GM20000 (cell line): Measurements from ENCODE around the gene TOMM40L.
"Not testable (repeated sequence)": the region's sequence is repeated elsewhere in the genome, so short reads cannot be mapped to it uniquely, and the experiment has no call there.

Experiments
- DNase-seq: peaks from one replicate; pipeline ENCODE4 v3.0.0; 2012; ENCODE audit warnings: low spot score
- CTCF ChIP-seq: IDR thresholded peaks from 2 replicates; pipeline ENCODE4 v1.5.1; 2012; ENCODE audit warnings: mild to moderate bottlenecking, control low read depth; ENCODE audit errors: extremely low read depth, missing control alignments

The TOMM40L gene

DNA sequence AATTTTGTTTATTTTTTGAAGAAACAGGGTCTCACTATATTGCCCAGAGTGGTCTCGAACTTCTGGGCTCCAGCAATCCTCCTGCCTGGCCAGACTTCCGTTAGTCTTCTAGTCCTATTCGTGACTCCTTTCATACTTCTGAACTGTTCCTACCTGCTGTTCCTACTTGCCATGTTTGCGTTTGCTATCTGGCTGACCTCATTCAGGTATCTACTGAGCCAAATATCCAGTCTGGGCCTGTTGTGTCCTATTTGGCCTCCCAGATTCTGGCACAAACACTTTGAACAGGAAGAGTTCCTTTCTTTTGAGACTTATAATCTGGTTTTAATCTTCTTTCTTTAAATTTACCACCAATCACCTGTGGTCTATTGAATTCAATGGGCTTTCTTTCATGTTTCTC, 19.0 kb downstream of the TOMM40L start:
- no peak for TF ChIP-seq CTCF
- no peak for DNase-seq

GRCh38 chr1:161250100-161250499, 24.2 kb downstream of the TOMM40L start:
- not testable (repeated sequence) for DNase-seq

GRCh38 chr1:161250829-161251228, 25.0 kb downstream of the TOMM40L start:
- DNase-seq, result no peak
- TF ChIP-seq CTCF, result no peak

DNA sequence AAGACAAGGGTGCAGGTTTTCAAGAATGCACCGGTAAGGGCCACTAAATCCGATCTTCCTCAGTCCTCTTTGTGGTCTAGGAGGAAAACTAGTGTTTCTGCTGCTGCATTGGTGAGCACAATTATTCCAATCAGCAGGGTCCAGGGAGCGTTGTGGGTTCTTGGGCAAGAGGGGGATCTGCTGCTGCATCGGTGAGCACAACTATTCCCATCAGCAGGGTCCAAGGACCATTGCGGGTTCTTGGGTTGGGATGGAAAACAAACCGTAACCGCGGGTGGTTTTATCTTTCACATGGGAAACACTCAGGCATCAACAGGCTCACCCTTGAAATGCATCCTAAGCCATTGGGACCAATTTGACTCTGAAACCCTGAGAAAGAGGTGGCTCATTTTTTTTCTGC, 25.7 kb downstream of the TOMM40L start:
- no peak for DNase-seq
- TF ChIP-seq CTCF, result no peak

DNA sequence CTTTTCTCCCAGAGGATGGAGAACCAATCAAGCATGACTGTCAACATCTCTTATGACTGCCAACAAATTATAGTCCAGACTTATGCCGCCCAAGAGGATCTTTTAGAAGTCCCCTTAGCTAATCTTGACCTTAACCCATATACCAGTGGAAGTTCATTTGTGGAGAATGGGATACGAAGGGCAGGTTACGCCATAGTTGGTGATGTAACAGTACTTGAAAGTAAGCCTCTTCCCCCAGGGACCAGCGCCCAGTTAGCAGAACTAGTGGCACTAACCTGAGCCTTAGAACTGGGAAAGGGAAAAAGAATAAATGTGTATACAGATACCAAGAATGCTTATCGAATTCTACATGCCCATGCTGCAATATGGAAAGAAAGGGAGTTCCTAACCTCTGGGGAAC, 29.4 kb downstream of the TOMM40L start:
- DNase-seq, result not testable (repeated sequence)

DNA sequence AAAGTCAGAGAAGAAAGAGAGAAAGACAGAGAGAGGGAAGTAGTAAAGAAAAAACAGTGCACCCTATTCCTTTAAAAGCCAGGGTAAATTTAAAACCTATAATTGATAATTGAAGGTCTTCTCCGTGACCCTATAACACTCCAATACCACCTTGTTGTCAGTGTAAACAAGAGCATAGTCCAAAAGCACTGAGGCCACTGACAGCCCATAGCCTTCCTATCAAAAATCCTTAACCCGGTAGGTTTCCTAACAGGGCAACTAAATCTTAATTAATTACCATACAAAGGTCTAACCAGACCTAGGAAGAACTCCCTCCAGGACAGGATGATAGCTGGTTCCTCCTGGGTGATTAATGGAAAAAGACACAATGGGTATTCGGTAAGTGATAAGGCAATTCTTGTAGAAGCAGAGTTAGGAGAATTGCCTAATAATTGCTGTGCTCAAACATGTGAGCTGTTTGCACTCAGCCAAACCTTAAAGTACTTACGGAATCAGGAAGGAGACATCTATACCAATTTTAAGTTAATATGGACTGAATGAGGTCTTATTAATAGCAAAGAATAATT, 30.2 kb downstream of the TOMM40L start:
- not testable (repeated sequence) for DNase-seq

- DNase-seq, result not testable (repeated sequence)
These were observed 31.2 kb downstream of the TOMM40L start for GRCh38 chr1:161257109-161257508.

DNA sequence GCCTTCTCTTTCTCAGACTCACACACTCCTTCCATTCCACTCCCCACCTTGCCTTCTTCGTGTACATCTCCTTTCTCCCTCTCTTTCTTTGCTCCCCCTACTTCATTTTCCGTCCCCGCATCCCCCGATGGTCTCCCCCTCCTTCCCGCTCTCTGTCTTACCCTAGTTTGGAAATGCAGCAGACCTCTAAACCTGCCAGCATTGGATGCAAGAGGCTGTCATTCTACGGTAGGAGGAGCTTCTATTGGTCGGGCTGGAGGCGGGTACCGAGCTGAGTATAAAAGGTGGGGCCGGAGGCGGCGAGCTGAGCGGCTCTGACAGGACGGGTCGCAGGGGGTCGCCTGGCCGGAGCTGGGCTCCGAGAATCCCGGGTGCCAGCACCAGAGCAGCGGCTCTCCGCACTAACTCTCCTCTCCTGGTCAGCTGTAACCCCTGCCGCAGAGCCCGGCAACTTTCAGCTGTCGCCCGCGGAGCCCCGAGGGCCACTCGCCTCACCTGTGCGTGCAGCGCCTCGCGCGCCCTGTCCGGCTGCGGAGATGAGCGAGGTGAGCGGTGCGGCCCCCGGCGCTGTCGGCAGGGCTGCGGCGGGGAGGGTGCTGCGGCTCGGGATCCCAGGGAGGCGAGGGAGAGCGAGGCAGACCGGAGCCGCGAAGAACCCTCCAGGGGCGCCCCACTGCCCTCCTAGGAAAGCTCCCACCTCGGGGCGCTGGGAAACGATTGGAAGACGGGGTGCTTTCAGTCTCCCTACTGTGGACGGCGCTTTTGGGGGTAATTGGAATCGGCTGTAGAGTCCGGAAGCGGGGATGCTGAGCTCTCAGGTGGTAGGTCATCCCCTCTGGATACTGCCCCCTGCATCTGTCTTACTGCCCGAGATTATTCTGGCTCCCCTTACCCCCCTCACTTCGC, 32.8 kb downstream of the TOMM40L start, which contains the start of gene PCP4L1:
PCP4L1 (plus strand) TSS at position 307 of the 906 bp plus-strand sequence; CDS start at position 537, 230 bp downstream.
- no peak for TF ChIP-seq CTCF
- DNase-seq, result peak; percentile 80

- TF ChIP-seq CTCF, result no peak
- DNase-seq, result no peak
These were observed 33.5 kb downstream of the TOMM40L start for GRCh38 chr1:161259345-161259702.
